GM03348 (cell line): ENCODE measurements around the gene CHPF.

Source experiments
- DNase-seq: peaks from one replicate; pipeline ENCODE4 v3.0.0; 2012; ENCODE audit warnings: low spot score

Gene CHPF, protein sequence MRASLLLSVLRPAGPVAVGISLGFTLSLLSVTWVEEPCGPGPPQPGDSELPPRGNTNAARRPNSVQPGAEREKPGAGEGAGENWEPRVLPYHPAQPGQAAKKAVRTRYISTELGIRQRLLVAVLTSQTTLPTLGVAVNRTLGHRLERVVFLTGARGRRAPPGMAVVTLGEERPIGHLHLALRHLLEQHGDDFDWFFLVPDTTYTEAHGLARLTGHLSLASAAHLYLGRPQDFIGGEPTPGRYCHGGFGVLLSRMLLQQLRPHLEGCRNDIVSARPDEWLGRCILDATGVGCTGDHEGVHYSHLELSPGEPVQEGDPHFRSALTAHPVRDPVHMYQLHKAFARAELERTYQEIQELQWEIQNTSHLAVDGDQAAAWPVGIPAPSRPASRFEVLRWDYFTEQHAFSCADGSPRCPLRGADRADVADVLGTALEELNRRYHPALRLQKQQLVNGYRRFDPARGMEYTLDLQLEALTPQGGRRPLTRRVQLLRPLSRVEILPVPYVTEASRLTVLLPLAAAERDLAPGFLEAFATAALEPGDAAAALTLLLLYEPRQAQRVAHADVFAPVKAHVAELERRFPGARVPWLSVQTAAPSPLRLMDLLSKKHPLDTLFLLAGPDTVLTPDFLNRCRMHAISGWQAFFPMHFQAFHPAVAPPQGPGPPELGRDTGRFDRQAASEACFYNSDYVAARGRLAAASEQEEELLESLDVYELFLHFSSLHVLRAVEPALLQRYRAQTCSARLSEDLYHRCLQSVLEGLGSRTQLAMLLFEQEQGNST

GRCh38 chr2:219543596-219544358, at the start of gene CHPF, which contains the start of gene TMEM198:
Gene CHPF, minus strand, starts transcription at chr2:219543809. Its CDS starts 271 bp downstream, at chr2:219543538.
Gene TMEM198, plus strand, starts transcription at chr2:219544028. Its CDS starts 700 bp downstream, at chr2:219544728.
- DNase-seq, result peak; percentile 99

DNA sequence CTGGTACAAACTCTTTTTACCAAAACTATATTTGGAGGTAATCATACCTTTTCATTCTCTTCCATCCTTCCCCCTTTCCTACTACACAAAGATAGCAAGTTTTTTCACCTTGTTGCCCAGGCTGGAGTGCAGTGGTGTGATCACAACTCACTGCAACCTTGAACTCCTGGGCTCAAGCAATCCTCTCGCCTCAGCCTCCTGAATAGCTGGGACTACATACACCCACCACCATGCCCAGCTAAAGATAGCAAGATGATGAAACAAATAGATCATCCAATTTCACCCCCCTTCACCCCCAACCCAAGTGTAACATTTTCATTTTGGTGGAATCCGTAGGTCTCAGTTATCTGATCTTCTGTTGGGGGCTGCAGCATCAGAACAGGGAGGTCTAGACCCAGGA, 49.5 kb upstream of the CHPF start:
- no peak for DNase-seq

GRCh38 chr2:219592736-219593135, 49.1 kb upstream of the CHPF start:
- DNase-seq, result no peak

GRCh38 chr2:219591091-219591490, 47.5 kb upstream of the CHPF start:
- DNase-seq, result no peak

DNA sequence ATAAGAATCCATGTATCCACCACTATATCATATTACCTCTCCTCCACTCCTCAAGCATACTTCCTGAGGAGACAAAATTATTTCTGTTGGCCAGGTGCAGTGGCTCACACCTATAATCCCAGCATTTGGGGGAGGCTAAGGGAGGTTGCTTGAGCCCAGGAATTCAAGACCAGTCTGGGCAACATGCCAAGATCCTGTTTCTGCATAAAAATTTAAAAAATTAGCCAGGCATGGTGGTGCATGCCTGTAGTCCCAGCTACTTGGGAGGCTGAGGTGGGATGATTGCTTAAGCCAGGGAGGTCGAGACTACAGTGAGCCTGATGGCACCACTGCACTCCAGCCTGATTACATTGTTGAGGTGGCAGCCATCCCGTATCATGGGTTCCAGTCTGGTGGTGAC, 37.7 kb upstream of the CHPF start:
- no peak for DNase-seq

DNA sequence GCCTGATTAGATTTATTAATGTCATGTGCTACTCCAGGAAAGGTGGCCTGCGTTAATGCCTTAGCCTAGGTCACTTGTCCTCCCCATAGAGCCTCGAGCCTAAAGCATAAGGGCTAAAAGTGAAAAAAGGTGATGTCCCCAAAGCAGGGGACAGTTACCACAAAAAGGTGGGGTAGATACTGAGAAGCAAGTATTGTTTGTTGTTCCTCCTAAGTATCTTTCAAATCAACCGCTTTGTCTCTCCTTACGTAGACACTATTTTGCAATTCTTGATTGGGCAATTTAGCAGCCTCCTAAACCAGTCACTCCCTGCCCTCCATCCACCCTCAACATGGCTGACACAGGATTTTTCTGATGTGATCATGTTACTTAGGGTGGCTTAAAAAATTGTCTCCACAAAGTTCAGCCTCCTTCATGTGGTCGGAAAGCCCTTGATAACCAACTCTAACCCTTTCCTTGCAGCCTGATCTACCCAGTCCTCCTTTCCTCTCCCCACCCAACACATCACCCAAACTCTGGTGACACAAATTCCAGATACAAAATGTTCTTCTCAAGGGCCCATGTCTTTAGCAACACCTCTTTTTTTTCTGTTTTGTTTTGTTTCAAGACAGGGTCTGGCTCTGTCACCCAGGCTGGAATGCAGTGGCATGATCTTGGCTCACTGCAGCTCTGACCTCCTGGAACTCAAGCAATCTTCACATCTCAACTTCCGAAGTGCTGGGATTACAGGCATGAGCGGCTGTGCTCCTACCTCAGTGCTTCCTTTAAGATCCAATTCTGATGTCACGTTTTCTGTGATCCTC, 35.4 kb upstream of the CHPF start:
- peak; percentile 26 for DNase-seq

- DNase-seq, result peak; percentile 15
Measured at GRCh38 chr2:219576505-219577388, 33.1 kb upstream of the CHPF start.

GRCh38 chr2:219575566-219576504, 32.2 kb upstream of the CHPF start:
- peak; percentile 1 for DNase-seq

- DNase-seq, result no peak
Measured at GRCh38 chr2:219574484-219575311, 31.1 kb upstream of the CHPF start.

DNA sequence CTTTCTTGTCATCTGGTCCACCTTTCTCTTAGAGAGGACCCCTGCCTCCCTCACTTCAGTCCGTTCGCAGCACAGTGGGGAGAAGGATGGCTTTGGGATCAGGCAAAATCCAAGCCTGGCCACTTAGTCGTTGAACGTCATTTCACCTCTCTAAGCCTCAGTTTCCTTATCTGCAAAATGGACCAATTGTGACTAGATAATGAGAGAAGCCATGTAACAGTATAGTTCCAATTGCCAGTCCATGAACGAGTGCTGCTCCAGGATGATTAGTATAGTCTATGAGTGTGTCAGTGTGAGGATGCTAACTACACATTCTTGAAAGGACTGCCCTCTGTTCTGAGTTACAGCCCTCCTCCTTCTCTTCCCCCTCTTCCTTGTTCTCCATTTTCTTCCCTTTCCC, 29.6 kb upstream of the CHPF start:
- no peak for DNase-seq

GRCh38 chr2:219572237-219573001, 28.8 kb upstream of the CHPF start, which contains the start of gene INHA:
Gene INHA, plus strand, starts transcription at chr2:219572310. Its CDS starts 65 bp downstream, at chr2:219572375.
- DNase-seq, result no peak

GRCh38 chr2:219571311-219572236, 28.0 kb upstream of the CHPF start, which contains the start of gene OBSL1:
Gene OBSL1, minus strand, starts transcription at chr2:219571539. Its CDS starts 307 bp downstream, at chr2:219571232.
- peak; percentile 91 for DNase-seq

- DNase-seq, result no peak
Measured at GRCh38 chr2:219570924-219571310, 27.3 kb upstream of the CHPF start.

- DNase-seq, result peak; percentile 85
Measured at GRCh38 chr2:219570194-219570923, 26.8 kb upstream of the CHPF start.

- DNase-seq, result no peak
Measured at GRCh38 chr2:219569635-219570034, 26.0 kb upstream of the CHPF start.

DNA sequence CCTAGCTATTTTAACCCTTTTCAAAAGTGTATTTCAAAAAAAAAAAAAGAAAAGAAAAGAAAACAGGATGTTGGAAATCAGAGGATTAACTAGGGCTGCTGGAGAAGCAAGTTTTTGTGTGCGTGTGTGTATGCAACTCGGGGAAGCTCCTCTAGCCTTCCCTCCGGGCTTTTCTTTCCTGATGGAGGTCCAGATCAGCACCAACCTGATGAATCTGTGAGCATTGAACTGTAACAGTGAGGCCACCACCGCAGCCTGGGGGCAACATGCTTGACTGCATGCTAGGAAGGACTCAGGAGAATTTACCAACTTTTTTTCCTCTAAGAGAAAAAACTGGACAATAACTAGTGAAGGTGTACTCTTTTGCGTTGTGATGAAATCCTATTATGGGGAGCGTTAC, 25.4 kb upstream of the CHPF start:
- DNase-seq, result no peak
